GM08714 (cell line): ENCODE measurements around the gene CEP97.

Experiments
- H3K4me3 ChIP-seq: fragments of 200-500 bp; sonication (Bioruptor generic); 2 replicates; pipeline ENCODE4 v1.5.1; 2014; ENCODE audit warnings: mild to moderate bottlenecking, low read length, inconsistent platforms
- ZNF274 ChIP-seq: IDR thresholded peaks from 2 replicates; pipeline ENCODE4 v1.6.1; 2012; ENCODE audit warnings: mild to moderate bottlenecking, low read depth, low read length

The CEP97 gene

GRCh38 chr3:101807888-101808287 lies 83.5 kb downstream of the CEP97 start:
- no peak overlapping the region for H3K4me3 ChIP-seq
- TF ChIP-seq ZNF274: no peak

- no peak overlapping the region for H3K4me3 ChIP-seq
- TF ChIP-seq ZNF274: no peak
Measured at GRCh38 chr3:101809178-101810021, 85.0 kb downstream of the CEP97 start.

GRCh38 chr3:101810022-101810418 lies 85.6 kb downstream of the CEP97 start:
- H3K4me3 ChIP-seq: no peak overlapping the region
- no peak for TF ChIP-seq ZNF274

- H3K4me3 ChIP-seq: no peak overlapping the region
- no peak for TF ChIP-seq ZNF274
Measured at GRCh38 chr3:101811875-101812274, 87.5 kb downstream of the CEP97 start.

GRCh38 chr3:101812895-101813294 lies 88.5 kb downstream of the CEP97 start:
- no peak overlapping the region for H3K4me3 ChIP-seq
- no peak for TF ChIP-seq ZNF274

- no peak overlapping the region for H3K4me3 ChIP-seq
- TF ChIP-seq ZNF274: no peak
Measured at GRCh38 chr3:101813817-101814440, 89.5 kb downstream of the CEP97 start.

GRCh38 chr3:101814835-101815234 lies 90.4 kb downstream of the CEP97 start:
- no peak for TF ChIP-seq ZNF274
- H3K4me3 ChIP-seq: no peak overlapping the region

GRCh38 chr3:101816215-101817149 lies 92.1 kb downstream of the CEP97 start:
- no peak for TF ChIP-seq ZNF274
- no peak overlapping the region for H3K4me3 ChIP-seq

GRCh38 chr3:101817992-101818391 lies 93.6 kb downstream of the CEP97 start:
- H3K4me3 ChIP-seq: no peak overlapping the region

GRCh38 chr3:101819649-101820206 lies 95.3 kb downstream of the CEP97 start:
- no peak for TF ChIP-seq ZNF274
- H3K4me3 ChIP-seq: no peak overlapping the region

More at GRCh38 chr3:101817992-101818391, 93.6 kb downstream of the CEP97 start:
- no peak for TF ChIP-seq ZNF274
